Measurements from ENCODE around the gene MYCT1.
A peak's percentile ranks its signal among the peaks of the same experiment; 100 is the strongest.

The MYCT1 gene

DNA sequence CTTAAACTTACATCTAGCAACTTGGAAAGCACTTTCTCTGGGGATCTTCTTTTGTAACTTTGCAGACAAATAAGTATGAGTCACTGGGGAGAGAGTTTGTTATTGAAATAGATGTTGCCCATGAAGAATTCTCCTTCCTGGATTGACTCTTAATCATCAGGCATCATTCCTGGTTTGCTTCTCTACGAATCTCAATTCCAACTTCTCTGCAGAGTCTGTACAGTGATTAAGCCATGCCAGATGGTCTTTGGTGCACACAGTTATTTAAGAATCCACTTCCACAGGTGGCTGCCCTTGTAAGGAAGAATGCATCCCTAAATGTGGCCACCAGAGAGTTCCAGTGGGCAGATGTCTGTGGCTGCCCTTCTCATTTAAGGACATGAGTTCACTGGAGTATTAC, 25.7 kb downstream of the MYCT1 start:
- DNase-seq, result no peak

GRCh38 chr6:152726313-152726712, 28.6 kb downstream of the MYCT1 start:
- no peak for DNase-seq

DNA sequence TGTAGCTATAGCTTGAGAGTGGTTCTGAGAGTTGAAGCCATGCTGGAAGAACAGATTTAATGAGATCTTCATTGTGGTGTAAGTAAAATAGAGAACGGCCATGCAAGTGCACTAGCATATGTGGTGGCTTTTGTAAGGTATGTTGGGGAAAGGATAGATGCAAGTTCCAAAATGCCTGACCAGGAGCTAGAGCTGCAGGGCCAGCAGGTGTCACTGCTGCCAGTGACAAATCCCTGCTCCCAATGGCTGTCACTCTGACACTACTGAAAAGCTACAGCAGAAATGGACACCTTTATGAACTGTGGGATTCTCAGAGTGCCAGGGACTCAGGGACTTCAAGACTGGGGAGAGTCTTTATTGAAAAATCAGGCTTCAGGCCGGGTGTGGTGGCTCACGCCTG, 29.8 kb downstream of the MYCT1 start:
- no peak for DNase-seq

- no peak for DNase-seq
Observed at GRCh38 chr6:152734630-152735029, 36.9 kb downstream of the MYCT1 start.

DNA sequence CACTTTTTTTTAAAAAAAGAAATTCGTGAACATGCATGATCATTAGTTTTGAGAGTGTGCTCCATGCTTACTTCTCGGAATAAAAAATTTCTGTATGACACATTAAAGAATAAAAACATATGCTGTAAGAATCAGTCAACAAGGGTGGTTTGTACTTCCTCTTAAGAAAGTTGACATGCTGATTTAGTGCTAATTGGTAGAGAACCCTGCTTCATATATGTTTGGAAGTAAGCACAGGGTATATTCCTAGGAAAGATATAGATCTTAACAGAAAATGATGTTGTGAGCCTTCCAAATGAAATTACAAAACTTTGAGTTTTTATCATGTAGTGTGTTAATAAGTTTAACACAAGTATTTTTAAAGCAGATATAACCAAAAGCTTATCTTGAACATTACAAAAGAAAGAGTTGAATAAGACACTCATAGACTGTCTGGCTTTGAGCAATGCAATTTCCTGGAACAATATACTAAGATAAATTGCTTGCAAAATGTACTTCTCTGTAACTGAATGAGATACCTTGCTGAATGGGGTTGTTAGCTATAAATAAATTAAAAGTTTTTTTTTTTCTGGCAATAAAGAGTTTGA, 39.1 kb downstream of the MYCT1 start:
- no peak for DNase-seq

DNA sequence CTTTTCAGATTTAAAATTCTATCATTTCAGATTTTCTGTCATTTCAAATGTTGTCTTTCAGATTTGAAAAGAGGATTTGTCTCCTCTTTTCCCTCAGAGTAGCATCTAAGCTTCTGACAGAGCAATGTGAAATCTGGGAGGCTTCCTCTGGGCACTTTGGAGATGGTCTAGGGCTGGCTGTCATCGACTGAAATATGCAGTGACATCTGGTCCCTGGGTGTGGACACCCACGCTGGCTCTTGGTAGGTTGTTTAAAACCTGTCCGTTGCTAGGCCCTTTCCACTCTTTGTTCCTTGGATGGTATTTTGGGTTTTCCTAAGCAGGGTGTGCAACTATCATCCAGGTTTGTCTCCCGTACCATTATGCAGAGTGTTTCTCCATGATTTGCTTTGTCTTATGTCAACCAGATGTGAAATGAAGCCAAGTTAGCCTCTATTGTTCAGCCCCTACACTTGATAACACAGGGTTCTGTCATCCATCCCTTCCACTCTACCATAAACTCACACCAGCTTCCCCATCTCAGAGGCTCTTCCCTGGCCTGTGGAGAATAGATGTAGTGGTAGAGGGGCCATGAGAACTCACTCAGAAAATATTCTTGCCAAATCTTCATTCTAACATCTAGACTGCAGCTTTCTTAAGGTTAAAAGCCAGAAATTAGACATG, 47.9 kb downstream of the MYCT1 start:
- no peak for DNase-seq

DNA sequence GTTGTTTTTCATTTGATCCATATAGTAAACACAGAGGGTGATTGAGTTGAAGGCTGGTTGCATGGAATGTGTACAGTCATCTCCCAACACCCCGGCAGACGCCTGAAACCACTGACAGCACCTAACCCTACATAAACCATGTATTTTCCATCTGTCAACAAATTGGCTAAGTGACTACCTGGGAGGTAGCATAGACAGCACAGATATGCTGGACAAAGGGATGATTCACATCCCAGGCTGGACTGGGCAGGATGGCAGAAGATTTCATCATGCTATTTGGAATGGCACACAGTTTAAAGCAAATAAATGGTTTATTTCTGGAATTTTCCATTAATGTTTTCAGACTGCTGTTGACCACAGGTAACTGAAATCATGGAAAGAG, 48.5 kb downstream of the MYCT1 start:
- DNase-seq, result no peak

DNA sequence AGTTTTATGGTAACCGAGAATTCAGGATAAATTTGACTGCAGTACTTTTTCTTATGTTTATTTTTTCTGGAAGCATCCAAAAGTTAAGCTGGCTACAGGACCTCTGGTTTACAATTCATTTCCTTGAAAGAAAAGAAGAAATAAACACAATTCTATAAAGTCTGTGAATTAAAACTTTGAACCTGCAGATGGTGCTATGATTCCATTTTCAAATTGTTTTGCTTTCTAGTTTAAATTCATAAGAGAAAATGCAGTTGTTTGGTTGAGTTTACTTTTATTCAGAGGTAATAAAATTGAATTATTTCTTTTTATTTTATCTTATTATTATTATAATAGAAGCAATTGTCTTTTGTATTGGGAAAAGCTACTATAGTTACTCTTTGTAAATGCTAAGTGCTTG, 51.1 kb downstream of the MYCT1 start:
- DNase-seq, result peak in 1 of 14 donors; percentile 13

- no peak for DNase-seq
Observed at GRCh38 chr6:152749336-152749735, 51.6 kb downstream of the MYCT1 start.

DNA sequence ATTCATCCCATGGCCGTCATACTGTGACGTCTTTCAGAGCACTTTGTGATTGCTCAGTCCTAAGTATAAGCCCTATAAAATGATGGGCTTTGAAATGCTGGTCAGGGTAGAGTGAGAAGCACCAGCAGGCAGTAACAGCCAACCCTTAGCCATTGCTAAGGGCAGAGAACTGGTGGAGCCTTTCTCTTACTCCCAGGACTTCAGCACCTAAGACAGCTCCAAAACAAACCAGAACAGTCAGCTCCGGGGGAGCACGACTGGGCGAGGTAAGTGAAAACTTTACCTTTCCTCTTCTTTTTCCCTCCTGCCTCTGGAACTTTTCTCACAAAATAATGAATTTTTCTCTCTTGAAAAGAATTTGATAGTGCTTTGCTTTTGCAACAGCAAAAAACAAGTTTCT, 53.0 kb downstream of the MYCT1 start, which contains the start of gene VIP:
Gene VIP, plus strand, starts transcription at position 104 of the 400 bp plus-strand sequence. CDS start 1,381 bp downstream, outside the sequence.
- DNase-seq, result peak in 1 of 14 donors; percentile 18

GRCh38 chr6:152765331-152765730, 67.6 kb downstream of the MYCT1 start:
- no peak for DNase-seq

- no peak for DNase-seq
Observed at GRCh38 chr6:152769159-152769558, 71.5 kb downstream of the MYCT1 start.

GRCh38 chr6:152769993-152770392, 72.3 kb downstream of the MYCT1 start:
- DNase-seq, result no peak

- DNase-seq, result no peak
Observed at GRCh38 chr6:152771061-152771687, 73.5 kb downstream of the MYCT1 start.

Data from C1 segment of cervical spinal cord (tissue), 14 donors.